Keratinocyte (primary cell): ENCODE results near the gene JAZF1.

ENCODE experiments used
- EZH2 ChIP-seq: IDR thresholded peaks from one replicate; pipeline ENCODE4 v1.6.1; 2012; ENCODE audit warnings: inconsistent platforms, mild to moderate bottlenecking, low read length, moderate library complexity
- TF ChIP-seq, protein P1 (sequence below), 3 experiments: IDR thresholded peaks in 1 of 3; conservative IDR thresholded peaks in 1 of 3; optimal IDR thresholded peaks in 1 of 3; 2 replicates in 2 of 3; 3 replicates in 1 of 3; pipeline versions ENCODE3 to v1.5.1; 2011; ENCODE audit warnings: low read length in 3 of 3, mild to moderate bottlenecking in 3 of 3, moderate library complexity in 2 of 3, control low read depth in 1 of 3, inconsistent platforms in 1 of 3; ENCODE audit not compliant: insufficient read depth in 2 of 3; ENCODE audit errors: extremely low read depth in 1 of 3

DNA sequence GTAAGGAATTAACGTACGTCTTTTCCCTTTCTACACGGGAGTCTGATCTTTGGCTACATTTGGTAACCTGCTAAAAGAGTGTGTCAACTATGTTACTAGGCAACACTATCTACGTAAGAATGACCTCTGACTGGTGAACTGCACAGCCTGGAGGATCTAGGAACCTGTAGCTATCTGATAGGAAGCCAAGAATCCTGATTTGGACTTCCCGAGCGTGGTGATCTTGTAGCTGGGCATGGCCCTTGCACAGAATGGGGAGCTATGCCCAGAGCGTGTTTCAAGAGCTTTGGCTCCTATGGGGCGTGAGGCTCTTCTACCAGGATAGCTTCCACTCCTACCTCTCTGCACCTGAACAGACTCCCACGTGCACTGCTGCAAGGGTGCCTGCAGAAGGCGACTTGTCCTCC, 283.2 kb downstream of the JAZF1 start:
- TF ChIP-seq, protein P1, sequence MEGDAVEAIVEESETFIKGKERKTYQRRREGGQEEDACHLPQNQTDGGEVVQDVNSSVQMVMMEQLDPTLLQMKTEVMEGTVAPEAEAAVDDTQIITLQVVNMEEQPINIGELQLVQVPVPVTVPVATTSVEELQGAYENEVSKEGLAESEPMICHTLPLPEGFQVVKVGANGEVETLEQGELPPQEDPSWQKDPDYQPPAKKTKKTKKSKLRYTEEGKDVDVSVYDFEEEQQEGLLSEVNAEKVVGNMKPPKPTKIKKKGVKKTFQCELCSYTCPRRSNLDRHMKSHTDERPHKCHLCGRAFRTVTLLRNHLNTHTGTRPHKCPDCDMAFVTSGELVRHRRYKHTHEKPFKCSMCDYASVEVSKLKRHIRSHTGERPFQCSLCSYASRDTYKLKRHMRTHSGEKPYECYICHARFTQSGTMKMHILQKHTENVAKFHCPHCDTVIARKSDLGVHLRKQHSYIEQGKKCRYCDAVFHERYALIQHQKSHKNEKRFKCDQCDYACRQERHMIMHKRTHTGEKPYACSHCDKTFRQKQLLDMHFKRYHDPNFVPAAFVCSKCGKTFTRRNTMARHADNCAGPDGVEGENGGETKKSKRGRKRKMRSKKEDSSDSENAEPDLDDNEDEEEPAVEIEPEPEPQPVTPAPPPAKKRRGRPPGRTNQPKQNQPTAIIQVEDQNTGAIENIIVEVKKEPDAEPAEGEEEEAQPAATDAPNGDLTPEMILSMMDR (optimal IDR thresholded peaks at IDR 0.05 in 1 of 3, IDR thresholded peaks at IDR 0.05 in 1 of 3, conservative IDR thresholded peaks at IDR 0.05 in 1 of 3; ENCODE audit: extremely low read depth in 1 of 3, insufficient read depth in 2 of 3, low read length in 3 of 3): no peak
- no peak for TF ChIP-seq EZH2
